Spleen (tissue), 11 donors: ENCODE results near the gene ARL8B. TPM values are rescaled to one million over a fixed set of nuclear protein-coding genes. Genes with fewer than 3 reads are reported as not detected.

ENCODE experiments used
- DNase-seq: peaks from one replicate; pipeline ENCODE4 v3.0.0-alpha.2; 2020
- H3K27ac ChIP-seq, 8 donors: fragments of 200-600 bp; sonication (generic) in 7 of 8; 1 replicate in 4 of 8; 2 replicates in 4 of 8; pipeline versions ENCODE4 v1.5.0 to v1.8.0; 2016 to 2021; ENCODE audit warnings: inconsistent platforms in 4 of 8, mild to moderate bottlenecking in 4 of 8, moderate library complexity in 1 of 8
- H3K27me3 ChIP-seq, 7 donors: fragments of 200-600 bp; sonication (generic) in 6 of 7; replicated peaks in 1 of 7; 1 replicate in 4 of 7; 2 replicates in 3 of 7; pipeline versions ENCODE4 v1.5.0 to v1.8.0; 2016 to 2021; ENCODE audit warnings: inconsistent platforms in 3 of 7, mild to moderate bottlenecking in 1 of 7
- H3K36me3 ChIP-seq, 6 donors: fragments of 200-600 bp; sonication (generic) in 5 of 6; 1 replicate in 4 of 6; 2 replicates in 2 of 6; pipeline versions ENCODE4 v1.5.0 to v1.8.0; 2016 to 2021; ENCODE audit warnings: inconsistent platforms in 2 of 6
- H3K4me1 ChIP-seq, 6 donors: fragments of 200-600 bp; sonication (generic) in 5 of 6; 1 replicate in 3 of 6; 2 replicates in 3 of 6; pipeline versions ENCODE4 v1.5.0 to v1.8.0; 2016 to 2021; ENCODE audit warnings: inconsistent platforms in 3 of 6
- H3K4me3 ChIP-seq, 8 donors: fragments of 200-600 bp; sonication (generic) in 7 of 8; 1 replicate in 4 of 8; 2 replicates in 4 of 8; pipeline versions ENCODE4 v1.5.0 to v1.8.0; 2016 to 2021; ENCODE audit warnings: inconsistent platforms in 4 of 8, mild to moderate bottlenecking in 4 of 8, moderate library complexity in 2 of 8
- H3K9me3 ChIP-seq, 8 donors: fragments of 200-600 bp; sonication (generic) in 7 of 8; 1 replicate in 4 of 8; 2 replicates in 4 of 8; pipeline versions ENCODE4 v1.5.0 to v1.8.0; 2016 to 2021; ENCODE audit warnings: inconsistent platforms in 4 of 8
- POLR2A ChIP-seq, 3 donors: fragments of 450-650 bp; IDR thresholded peaks; one replicate each; pipeline ENCODE4 v1.5.1; 2017; ENCODE audit warnings: antibody characterized with exemption in 3 of 3, mild to moderate bottlenecking in 1 of 3
- POLR2AphosphoS5 ChIP-seq, 3 donors: sonication (generic); formaldehyde crosslinking; IDR thresholded peaks; one replicate each; pipeline ENCODE4 v1.5.1; 2017; ENCODE audit warnings: antibody characterized with exemption in 3 of 3
- WGBS, 5 donors: extraction: QIAGEN DNeasy Blood & Tissue Kit in 3 of 5; methylation state at CpG; one replicate each; pipeline versions ENCODE4 v1.1.5 to v1.1.7; 2013 to 2018; 5-methylcytosine and 5-hydroxymethylcytosine counted together
- intact Hi-C: fragments of 100-400 bp; cut with DNase I; formaldehyde crosslinking; loops from one replicate; pipeline ENCODE4 v1.15.0; 2023; ENCODE audit warnings: low total_unique reads
- polyA plus RNA-seq, 3 donors: library from polyadenylated mRNA; stranded (reverse); fragments of 200-250 nt; gene quantifications; one replicate each; pipeline ENCODE4 v1.2.1, GENCODE V29; 2013
- total RNA-seq, 7 donors: library from RNA; depleted of rRNA in 3 of 7; stranded (reverse); fragments of >200 nt in 3 of 7; fragmentation: NEBNext Ultra II Directional in 4 of 7; extraction: Animal tissue kit (Norgen Biotek cat#: 25700) in 4 of 7; gene quantifications; one replicate each; pipeline versions ENCODE4 v1.1.0 to v1.2.1, GENCODE V29; 2016 to 2021
- TF ChIP-seq, protein P1 (sequence below), 11 experiments: fragments of 200-600 bp in 7 of 11; fragments of 450-650 bp in 4 of 11; sonication (generic) in 4 of 11; IDR thresholded peaks in 8 of 11; conservative IDR thresholded peaks in 3 of 11; 1 replicate in 7 of 11; 2 replicates in 4 of 11; pipeline versions ENCODE4 v1.4.0 to v1.8.0; 2016 to 2021; ENCODE audit warnings: antibody characterized with exemption in 11 of 11, inconsistent platforms in 4 of 11, mild to moderate bottlenecking in 1 of 11
- donor health status: healthy with polysubstance abuse.
- donor health status: DM: no; HTN: no; CAD: no; lungs with moderate emphysema.
- donor health status: DM: no; HTN: no; CAD: no.
- donor health status: Bipolar disorder and iron deficiency.
- donor health status: healthy.
- donor health status: DM: no; HTN: no; CAD: no.
- donor health status: DM: yes; HTN: yes; CAD: no.

ARL8B gene
- total and polyA plus RNA-seq, 10 donors = 23.0 to 120 (median 58.9) TPM

DNA sequence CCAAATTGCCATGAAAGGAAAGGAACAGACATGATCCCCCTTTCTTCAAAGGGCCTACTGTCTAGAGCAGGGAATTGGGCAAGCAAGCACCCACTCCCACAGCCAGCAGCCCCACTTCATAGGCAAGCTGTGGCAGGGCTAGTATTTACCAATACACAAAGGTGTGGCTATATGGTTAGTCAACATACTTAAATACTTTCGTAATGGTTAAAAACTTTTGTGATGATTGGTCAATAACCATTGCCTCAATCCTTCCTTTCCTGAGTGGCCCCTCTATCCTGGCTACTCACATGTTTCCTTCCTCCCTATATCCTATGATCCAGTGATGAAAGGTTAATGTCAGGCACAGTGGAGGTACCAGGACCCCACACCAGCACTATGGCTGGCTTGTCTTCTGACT lies 30.1 kb upstream of the ARL8B start:
- 39 to 92% (median 63%) methylated on average over 1 of the region's 1 CpG for WGBS, 5 donors
- DNase-seq = no peak
- Histone ChIP-seq H3K4me3 (no peak overlapping the region), H3K36me3 (no peaks in the 10 kb centered on the region), H3K9me3 (no peaks in the 10 kb centered on the region), H3K4me1 (peaks cover 0 to 11% (median 4%) of the 10 kb centered on the region in 6 donors), H3K27me3 (peaks cover 0 to 27% (median 5%) of the 10 kb centered on the region in 7 donors), H3K27ac (peak overlapping the region in 1 of 8 donors; percentile 23)
- intact Hi-C loops = no loop called here
- TF ChIP-seq, protein P1, sequence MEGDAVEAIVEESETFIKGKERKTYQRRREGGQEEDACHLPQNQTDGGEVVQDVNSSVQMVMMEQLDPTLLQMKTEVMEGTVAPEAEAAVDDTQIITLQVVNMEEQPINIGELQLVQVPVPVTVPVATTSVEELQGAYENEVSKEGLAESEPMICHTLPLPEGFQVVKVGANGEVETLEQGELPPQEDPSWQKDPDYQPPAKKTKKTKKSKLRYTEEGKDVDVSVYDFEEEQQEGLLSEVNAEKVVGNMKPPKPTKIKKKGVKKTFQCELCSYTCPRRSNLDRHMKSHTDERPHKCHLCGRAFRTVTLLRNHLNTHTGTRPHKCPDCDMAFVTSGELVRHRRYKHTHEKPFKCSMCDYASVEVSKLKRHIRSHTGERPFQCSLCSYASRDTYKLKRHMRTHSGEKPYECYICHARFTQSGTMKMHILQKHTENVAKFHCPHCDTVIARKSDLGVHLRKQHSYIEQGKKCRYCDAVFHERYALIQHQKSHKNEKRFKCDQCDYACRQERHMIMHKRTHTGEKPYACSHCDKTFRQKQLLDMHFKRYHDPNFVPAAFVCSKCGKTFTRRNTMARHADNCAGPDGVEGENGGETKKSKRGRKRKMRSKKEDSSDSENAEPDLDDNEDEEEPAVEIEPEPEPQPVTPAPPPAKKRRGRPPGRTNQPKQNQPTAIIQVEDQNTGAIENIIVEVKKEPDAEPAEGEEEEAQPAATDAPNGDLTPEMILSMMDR (IDR thresholded peaks at IDR 0.05 in 8 of 11, conservative IDR thresholded peaks at IDR 0.05 in 3 of 11) = no peak
- TF ChIP-seq POLR2AphosphoS5 (IDR thresholded peaks at IDR 0.05) (no peak), POLR2A (IDR thresholded peaks at IDR 0.05) (no peak)

DNA sequence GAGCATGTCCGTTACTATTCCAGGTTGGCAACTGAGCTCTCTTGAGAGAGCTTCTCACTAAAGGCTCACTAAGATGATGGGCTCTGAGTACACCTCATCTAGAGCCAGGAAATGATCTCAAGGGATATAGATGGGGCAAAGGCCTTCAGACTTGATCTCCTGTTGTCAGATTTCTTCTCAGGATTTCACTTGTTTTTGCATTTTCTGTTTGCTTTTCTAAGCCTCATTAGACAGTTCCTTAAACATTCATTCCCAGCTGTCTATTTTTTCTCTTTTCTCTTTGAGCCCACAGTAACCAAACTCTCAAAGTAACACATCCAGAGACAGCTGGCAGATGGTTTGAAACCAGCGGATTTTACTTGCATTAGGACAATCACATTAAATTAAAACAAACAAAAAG lies 28.4 kb upstream of the ARL8B start:
- Histone ChIP-seq H3K4me3 (no peak overlapping the region), H3K36me3 (no peaks in the 10 kb centered on the region), H3K4me1 (peaks cover 0 to 11% (median 4%) of the 10 kb centered on the region in 6 donors), H3K27me3 (peaks cover 0 to 28% (median 5%) of the 10 kb centered on the region in 7 donors), H3K9me3 (no peaks in the 10 kb centered on the region), H3K27ac (no peak overlapping the region)
- intact Hi-C loops = no loop called here
- TF ChIP-seq, protein P1 (IDR thresholded peaks at IDR 0.05 in 8 of 11, conservative IDR thresholded peaks at IDR 0.05 in 3 of 11) = no peak
- TF ChIP-seq POLR2A (IDR thresholded peaks at IDR 0.05) (no peak), POLR2AphosphoS5 (IDR thresholded peaks at IDR 0.05) (no peak)
- whole genome bisulfite sequencing, 5 donors = 62 to 98% (median 92%) methylated on average over 2 of the region's 2 CpGs
- no peak for DNase-seq

DNA sequence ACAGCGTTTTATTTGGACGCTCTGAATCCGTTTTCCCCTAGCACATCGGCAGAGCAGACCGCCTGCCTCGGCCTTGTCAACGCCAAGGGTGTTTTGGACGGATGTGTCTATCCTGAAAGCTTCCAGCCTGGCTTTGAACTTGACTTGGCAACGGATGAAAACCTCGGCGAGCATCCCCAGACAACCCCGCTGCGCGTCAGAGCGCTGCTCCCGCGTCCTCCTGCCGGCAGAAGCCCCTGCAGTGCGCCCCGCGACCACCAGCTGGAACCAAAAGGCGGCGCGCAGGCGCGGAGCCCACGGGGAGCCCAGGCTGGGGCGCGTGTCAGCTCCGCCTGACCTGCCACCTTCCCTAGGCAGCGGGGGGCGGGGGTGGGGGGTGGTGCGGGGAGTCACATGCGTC lies 26.2 kb upstream of the ARL8B start:
- H3K36me3 ChIP-seq = no peaks in the 10 kb centered on the region
- H3K4me1 ChIP-seq = peaks cover 0 to 11% (median 4%) of the 10 kb centered on the region in 6 donors
- H3K9me3 ChIP-seq = no peaks in the 10 kb centered on the region
- TF ChIP-seq POLR2AphosphoS5 (IDR thresholded peaks at IDR 0.05) = no peak
- peak overlapping the region in 2 of 8 donors; percentile 19 to 31 for H3K4me3 ChIP-seq
- no peak for DNase-seq
- H3K27me3 ChIP-seq = peaks cover 0 to 28% (median 5%) of the 10 kb centered on the region in 7 donors
- no peak overlapping the region for H3K27ac ChIP-seq
- intact Hi-C loops = no loop called here
- WGBS, 5 donors = 6 to 9% (median 9%) methylated on average over 10 to 34 of the region's 34 CpGs

DNA sequence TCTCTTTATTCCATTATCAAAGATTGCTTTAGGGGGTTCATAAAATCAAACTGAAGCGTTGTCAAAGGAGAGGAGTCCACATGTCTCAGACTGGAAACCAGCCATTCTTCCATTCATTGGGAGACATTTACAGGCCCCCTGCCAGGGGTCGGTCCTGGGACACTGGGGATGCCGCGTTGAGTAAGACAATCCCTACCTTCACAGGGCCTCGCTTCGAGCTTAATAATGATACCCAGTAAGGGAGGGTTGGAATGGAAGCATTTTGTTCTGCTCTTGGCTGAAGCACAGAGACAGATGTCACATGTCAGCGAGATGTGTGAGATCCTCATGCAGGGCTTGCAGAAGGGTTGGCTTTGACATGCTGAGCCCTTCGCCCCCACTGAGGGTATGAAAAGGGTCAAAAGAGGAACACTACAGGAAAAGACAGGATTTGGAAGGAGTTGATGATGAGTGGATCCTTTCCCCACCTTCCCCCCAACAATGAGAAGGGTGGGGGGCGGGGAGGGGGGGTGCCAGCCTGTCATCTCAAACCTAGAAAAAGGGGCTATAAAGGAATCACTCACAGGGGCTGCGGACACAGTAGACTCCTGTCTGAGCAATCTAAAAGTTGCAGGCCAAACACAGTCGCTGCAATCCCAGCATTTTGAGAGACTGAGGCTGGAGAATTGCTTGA lies 25.6 kb upstream of the ARL8B start:
- Histone ChIP-seq H3K36me3 (no peaks in the 10 kb centered on the region), H3K4me1 (peaks cover 0 to 11% (median 4%) of the 10 kb centered on the region in 6 donors), H3K27me3 (peaks cover 0 to 28% (median 5%) of the 10 kb centered on the region in 7 donors), H3K27ac (no peak overlapping the region), H3K9me3 (no peaks in the 10 kb centered on the region), H3K4me3 (peak overlapping the region in 1 of 8 donors; percentile 31)
- intact Hi-C loops = no loop called here
- no peak for DNase-seq
- WGBS, 5 donors = 66 to 84% (median 74%) methylated on average over 11 of the region's 11 CpGs
- TF ChIP-seq, protein P1 (IDR thresholded peaks at IDR 0.05 in 8 of 11, conservative IDR thresholded peaks at IDR 0.05 in 3 of 11) = no peak
- TF ChIP-seq POLR2AphosphoS5 (IDR thresholded peaks at IDR 0.05) (no peak), POLR2A (IDR thresholded peaks at IDR 0.05) (no peak)
